Omental fat pad (tissue), 4 donors: ENCODE results near the gene DLGAP1. TPM values are rescaled to one million over a fixed set of nuclear protein-coding genes. Genes with fewer than 3 reads are reported as not detected.

Experiments
- ATAC-seq: fragments of 150-250 bp; one replicate; pipeline ENCODE4 v1.9.1; 2016; ENCODE audit warnings: mild to moderate bottlenecking, moderate library complexity; ENCODE audit not compliant: low FRiP score
- DNase-seq: peaks from one replicate; pipeline ENCODE4 v3.0.0-alpha.2; 2019; ENCODE audit warnings: low spot score
- total RNA-seq, 4 donors: library from RNA; depleted of rRNA; stranded (reverse); fragments of >200 nt; gene quantifications; one replicate each; pipeline ENCODE4 v1.1.0, GENCODE V29; 2016
- TF ChIP-seq, protein P1 (sequence below), 3 donors: fragments of 450-650 bp; IDR thresholded peaks; one replicate each; pipeline ENCODE4 v1.5.1; 2016 to 2017; ENCODE audit warnings: antibody characterized with exemption in 3 of 3, mild to moderate bottlenecking in 3 of 3, moderate library complexity in 2 of 3

DLGAP1 gene
- total RNA-seq, 4 donors from 2014 or later, result 1.5 to 8.0 (median 5.4) TPM

GRCh38 chr18:3753106-3753505, 702.0 kb downstream of the DLGAP1 start:
- DNase-seq, result no peak
- ATAC-seq, result no peak
- TF ChIP-seq, protein P1, sequence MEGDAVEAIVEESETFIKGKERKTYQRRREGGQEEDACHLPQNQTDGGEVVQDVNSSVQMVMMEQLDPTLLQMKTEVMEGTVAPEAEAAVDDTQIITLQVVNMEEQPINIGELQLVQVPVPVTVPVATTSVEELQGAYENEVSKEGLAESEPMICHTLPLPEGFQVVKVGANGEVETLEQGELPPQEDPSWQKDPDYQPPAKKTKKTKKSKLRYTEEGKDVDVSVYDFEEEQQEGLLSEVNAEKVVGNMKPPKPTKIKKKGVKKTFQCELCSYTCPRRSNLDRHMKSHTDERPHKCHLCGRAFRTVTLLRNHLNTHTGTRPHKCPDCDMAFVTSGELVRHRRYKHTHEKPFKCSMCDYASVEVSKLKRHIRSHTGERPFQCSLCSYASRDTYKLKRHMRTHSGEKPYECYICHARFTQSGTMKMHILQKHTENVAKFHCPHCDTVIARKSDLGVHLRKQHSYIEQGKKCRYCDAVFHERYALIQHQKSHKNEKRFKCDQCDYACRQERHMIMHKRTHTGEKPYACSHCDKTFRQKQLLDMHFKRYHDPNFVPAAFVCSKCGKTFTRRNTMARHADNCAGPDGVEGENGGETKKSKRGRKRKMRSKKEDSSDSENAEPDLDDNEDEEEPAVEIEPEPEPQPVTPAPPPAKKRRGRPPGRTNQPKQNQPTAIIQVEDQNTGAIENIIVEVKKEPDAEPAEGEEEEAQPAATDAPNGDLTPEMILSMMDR (IDR thresholded peaks at IDR 0.05), result no peak

DNA sequence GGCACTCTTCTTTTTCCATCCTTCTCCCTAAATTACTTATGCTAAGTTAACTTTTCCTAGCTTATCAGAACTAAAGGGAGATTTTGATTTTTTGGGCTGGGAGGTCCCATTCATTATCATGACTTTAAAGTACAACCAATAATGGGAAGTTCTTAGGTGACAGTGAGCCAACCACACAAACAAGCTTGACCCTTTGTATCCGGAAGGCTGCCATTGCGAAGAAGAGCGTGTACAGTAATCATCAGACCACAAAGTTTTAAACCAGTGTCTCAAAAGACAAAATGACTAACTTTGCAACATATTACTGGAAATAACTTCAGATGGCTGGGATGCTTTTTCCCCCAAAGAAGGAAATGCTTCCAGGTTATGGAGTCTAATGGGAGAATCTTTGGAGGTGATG, 707.0 kb downstream of the DLGAP1 start:
- ATAC-seq, result no peak
- TF ChIP-seq, protein P1 (IDR thresholded peaks at IDR 0.05), result no peak

GRCh38 chr18:3747176-3747973, 707.7 kb downstream of the DLGAP1 start:
- TF ChIP-seq, protein P1 (IDR thresholded peaks at IDR 0.05), result no peak
- DNase-seq (no peak), ATAC-seq (peak; percentile 96)

More for the DNA sequence above, 707.0 kb downstream of the DLGAP1 start:
- no peak for DNase-seq

GRCh38 chr18:3742541-3742940, 712.6 kb downstream of the DLGAP1 start:
- DNase-seq (no peak), ATAC-seq (no peak)
- TF ChIP-seq, protein P1 (IDR thresholded peaks at IDR 0.05), result no peak

DNA sequence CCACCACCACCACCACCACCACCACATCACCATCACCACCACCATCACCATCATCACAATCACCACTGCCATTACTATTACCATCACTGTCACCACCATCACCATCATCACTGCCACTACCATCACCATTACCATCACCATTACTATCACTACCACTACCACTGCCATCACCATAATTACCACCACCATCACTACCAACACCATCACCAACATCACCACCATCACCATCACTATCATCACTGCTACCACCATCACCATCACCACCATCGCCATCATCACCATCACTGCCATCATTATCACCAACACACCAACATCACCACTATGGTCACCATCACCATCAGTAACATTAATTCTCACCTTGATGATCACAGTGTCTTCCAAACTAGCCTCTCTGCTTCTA, 713.8 kb downstream of the DLGAP1 start:
- TF ChIP-seq, protein P1 (IDR thresholded peaks at IDR 0.05), result no peak
- no peak for ATAC-seq
- DNase-seq, result no peak

GRCh38 chr18:3728704-3729437, 726.2 kb downstream of the DLGAP1 start:
- ATAC-seq, result no peak
- TF ChIP-seq, protein P1 (IDR thresholded peaks at IDR 0.05), result no peak
- DNase-seq, result no peak
